ENCODE data around the gene MIF. TPM values are rescaled to one million over a fixed set of nuclear protein-coding genes. Genes with fewer than 3 reads are reported as not detected.

MIF gene
- total RNA-seq, result 204 and 272 TPM in 2 replicates

GRCh38 chr22:23893945-23894709 is at the start of gene MIF:
Gene MIF, plus strand, starts transcription at chr22:23894383. Its CDS starts 92 bp downstream, at chr22:23894475.

DNA sequence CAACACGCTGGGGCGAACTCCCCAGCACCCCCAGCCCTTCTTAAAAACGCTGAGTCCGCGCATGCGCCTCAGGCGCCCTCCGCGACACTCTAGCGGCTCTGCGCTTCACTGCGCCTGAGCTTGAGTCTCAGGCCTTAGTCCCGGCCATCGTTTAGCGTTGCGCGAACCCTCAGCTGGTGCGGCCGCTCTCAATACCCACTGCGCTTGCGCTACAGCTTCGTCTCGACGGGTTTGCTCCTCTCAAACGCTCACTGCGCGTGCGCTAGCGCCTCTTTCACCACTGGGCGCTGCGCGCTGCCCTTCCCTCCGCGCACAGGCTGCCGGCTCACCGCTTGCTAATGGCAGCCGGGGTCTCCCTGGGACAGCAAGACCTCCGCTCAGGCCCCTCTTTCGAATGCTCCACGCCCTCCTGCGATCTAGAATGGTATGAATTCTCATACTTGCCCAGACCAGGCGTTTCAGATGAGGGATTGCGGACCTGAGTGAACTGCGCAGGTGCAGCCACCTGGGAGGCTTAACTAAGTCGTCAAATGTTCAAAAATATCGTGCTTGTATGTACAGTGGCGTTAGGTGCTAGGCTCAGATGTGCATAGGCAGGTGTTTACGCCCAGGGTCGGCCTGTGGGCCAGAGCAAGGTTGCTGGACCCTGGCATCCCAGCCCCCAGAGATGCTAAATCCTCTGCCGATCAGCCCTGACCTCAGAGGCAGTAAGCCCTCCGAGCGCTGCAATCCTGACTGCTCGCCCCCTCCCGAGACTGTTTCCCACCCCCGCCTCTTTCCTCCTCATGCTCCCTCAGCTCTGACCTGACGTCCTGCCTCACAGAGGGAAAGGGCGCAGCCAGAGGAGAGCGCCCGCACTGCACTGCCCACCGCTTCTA is 36.3 kb upstream of the MIF start, which contains the start of gene SLC2A11:
SLC2A11 (plus strand) TSS at position 270 of the 878 bp plus-strand sequence; CDS start at position 395, 125 bp downstream.

Other genes with a start within 250 kb of the MIF start
- gene RGL4, start 203.4 kb upstream of the MIF start, total RNA-seq, result not detected in 2 replicates
- gene ZNF70, start 143.3 kb upstream of the MIF start, total RNA-seq, result 4.2 and 6.7 TPM in 2 replicates
- gene VPREB3, start 140.0 kb upstream of the MIF start, total RNA-seq, result not detected in 2 replicates
- gene C22orf15, start 131.4 kb upstream of the MIF start, total RNA-seq, result 1.2 and 3.3 TPM in 2 replicates
- 3.0 and 4.3 TPM in 2 replicates for gene CHCHD10, start 126.4 kb upstream of the MIF start, total RNA-seq
- 14.0 and 15.4 TPM in 2 replicates for gene MMP11, start 121.5 kb upstream of the MIF start, total RNA-seq
- gene SMARCB1, start 107.4 kb upstream of the MIF start, total RNA-seq, result 17.5 and 42.7 TPM in 2 replicates
- 0.30 and 0.83 TPM in 2 replicates for gene DERL3, start 55.4 kb upstream of the MIF start, total RNA-seq
- gene SLC2A11, start 36.5 kb upstream of the MIF start, total RNA-seq, result 12.9 and 14.8 TPM in 2 replicates
- 4.2 and 15.7 TPM in 2 replicates for gene GSTT2B, start 66.8 kb downstream of the MIF start, total RNA-seq
- gene DDTL, start 72.5 kb downstream of the MIF start, total RNA-seq, result 0.59 and 0.60 TPM in 2 replicates
- gene DDT, start 80.1 kb downstream of the MIF start, total RNA-seq, result 75.8 and 104 TPM in 2 replicates
- gene GSTT2, start 85.8 kb downstream of the MIF start, total RNA-seq, result 0.60 TPM in 1 of 2 replicates, not detected in the other
- not detected in 2 replicates for gene GSTT4, start 111.1 kb downstream of the MIF start, total RNA-seq
- 41.9 and 75.8 TPM in 2 replicates for gene CABIN1, start 116.9 kb downstream of the MIF start, total RNA-seq